Astrocyte of the hippocampus (primary cell): ENCODE measurements around the gene CEP131.

ENCODE experiments used
- DNase-seq: peaks from one replicate; pipeline ENCODE4 v3.0.0; 2011; ENCODE audit warnings: low read depth, low spot score

CEP131 gene

DNA sequence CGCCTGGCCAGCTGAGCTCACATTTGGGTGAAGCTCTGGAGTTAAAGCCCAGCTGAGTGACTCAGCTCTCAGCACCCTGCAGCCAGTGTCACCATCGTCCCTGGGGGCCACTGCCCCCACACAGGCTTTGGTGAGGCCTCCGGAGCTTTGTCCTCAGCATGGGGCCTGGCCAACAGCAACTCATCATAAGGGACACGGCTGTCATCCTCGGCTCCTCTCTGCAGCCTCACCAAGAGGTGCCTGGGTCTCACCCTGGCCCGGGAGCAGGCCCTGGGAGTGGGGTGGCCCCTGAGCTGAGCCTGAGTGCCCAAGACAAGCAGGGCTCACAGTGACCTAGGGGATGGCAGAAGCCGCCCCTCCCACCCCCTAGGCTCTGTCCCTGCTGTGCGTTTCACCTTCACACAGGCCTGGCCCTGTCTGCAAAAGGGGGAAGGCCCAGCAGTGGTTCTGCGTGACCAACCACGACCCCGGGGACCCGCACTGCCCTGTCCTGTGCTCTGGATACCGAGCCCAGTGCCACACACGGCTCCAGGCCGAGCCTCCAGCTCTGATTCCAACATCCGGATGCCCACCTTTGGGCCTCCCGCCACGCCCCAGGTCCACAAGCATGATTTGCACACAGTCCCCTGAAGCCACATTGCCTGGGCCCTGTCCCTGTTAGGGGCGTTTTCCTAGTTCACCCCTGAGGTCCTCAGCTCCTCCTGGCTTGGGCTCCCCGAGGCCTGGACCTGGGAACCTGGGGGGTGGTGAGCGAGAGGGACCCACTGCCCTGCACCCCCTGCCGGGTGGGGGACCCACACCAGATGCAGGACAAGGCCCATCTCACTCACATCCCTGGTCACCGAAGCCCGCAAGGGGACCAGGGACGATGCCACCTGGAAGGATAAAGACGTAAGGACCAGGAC, 34.9 kb downstream of the CEP131 start:
- DNase-seq: no peak

DNA sequence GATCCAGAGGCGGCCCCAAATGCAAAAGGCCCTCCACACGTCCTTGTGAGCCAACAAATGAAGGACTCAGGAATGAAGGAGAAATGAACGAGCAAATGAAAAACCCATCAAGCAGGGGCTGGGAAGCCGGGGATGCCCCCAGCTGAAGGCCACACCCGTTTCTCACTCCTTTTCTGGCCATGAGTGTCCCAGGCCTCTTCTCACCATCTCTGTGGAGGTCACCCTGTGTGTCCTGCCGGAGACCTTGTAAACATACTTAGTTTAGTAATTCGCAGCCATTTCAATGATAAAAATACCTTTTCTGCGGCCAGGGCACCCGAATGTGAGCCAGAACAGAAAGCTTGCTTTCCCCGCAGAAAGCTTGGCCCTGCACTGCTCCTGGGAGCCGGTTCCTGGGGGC, 35.6 kb downstream of the CEP131 start:
- no peak for DNase-seq

DNA sequence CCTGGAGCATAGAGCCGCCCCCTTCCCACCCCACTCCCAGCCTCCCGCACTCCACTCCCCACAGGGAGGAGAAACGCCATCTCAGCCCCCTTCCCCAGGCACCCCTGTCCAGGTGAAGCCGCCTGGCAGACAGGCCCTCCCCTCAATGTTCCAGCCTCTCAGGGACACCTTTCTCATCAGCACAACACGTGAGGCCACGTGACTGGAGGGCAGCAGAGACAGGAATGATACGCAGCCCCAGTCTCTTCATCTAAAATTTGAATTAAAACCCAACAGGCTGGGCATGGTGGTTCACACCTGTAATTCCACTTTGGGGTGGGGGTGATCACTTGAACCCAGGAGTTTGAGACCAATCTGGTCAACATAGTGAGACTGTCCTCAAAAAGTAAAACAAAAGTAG, 36.6 kb downstream of the CEP131 start:
- no peak for DNase-seq

DNA sequence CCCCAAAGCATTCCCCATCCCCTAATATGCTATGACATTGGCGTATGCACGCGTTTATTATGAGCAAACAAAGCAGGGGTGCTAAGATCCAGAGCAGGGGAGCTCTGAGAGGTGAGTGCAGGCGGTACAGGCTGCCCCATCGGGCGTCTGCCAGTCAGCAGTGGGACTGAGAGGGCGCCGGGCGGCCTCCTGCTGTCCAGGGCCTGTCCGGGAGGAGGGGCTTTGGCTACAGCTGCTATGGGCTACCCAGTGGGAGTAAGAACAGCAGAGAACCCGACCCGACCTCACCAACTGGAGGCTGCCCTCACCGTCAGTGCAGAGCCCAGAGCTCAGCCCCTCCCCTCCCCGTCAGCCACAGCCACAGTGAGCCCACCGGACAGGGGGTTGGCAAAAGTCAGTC, 38.2 kb downstream of the CEP131 start:
- DNase-seq: peak; percentile 16

DNA sequence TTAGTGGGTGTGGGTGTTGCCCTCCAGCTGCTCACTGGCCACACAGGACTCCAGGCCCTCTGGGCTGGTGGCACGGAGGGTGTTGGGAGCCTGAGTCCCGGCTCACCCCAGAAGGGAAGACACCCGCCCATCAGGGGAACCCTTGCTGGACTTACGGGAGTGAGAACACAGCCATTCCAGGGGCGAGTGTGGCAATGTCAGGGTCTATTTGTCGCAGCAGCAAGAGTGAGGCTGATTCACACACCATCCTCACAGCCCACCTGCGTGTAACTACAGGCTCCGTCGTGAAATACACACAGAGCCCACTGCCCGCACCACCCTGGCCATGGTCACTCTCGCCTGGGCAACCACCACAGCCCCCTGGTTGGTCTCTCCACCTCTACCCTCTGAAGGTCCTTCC, 39.0 kb downstream of the CEP131 start:
- DNase-seq: no peak

DNA sequence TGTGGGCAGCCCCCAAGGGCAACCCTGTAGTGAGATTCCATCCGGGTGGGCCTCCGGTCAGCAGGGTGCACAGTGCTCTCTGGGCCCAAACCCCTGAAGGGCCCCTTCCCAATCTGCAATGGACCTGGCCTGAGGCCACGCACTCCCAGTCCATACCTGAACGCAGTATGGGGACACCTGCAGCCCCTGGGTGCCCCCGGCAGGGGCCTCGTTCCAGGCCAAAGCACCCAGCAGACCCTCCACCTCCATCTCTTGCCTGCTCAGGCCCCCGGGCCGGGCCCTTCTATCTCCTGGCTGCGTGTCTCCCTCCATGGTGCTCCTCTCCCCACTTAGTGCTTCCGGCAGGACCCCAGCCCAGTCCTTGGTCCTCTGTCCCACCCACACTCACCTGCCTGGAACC, 39.4 kb downstream of the CEP131 start:
- no peak for DNase-seq

DNA sequence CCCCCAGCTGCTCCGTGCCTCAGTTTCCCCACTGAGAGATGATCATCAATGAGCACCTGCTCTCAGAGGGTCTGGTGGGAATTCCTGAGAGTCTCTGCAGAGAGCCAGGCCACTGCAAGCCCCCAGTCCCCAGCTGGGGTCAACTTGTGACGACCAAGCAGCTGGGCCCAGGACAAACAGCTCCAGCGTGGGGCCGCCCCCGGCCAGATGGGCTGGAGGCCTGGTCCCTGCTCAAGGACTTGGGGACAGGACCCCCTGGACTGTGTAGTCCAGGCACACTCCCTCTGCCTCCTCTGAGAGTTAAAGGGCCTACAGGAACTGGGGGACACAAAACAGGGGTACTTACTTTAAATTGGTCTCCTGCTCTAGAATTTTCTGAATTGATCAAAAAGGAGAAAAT, 40.2 kb downstream of the CEP131 start:
- no peak for DNase-seq

DNA sequence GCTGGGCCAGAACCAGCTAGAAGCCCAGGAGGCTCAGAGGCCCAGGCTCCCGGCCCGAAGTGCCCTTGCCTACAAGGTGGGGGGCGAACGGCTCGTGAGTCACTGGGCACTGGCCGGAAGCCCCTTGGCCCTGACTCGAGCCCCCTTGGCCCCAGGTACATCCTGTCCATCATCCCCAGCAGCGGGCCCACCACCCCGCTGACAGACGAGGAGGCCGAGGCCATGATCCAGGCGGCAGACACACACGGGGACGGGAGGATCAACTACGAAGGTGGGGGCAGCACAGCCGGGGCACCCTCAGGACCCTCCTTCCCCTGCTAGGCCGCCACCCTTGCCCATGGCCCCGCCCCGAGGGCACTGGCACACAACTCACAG, 41.0 kb downstream of the CEP131 start:
- DNase-seq: no peak

DNA sequence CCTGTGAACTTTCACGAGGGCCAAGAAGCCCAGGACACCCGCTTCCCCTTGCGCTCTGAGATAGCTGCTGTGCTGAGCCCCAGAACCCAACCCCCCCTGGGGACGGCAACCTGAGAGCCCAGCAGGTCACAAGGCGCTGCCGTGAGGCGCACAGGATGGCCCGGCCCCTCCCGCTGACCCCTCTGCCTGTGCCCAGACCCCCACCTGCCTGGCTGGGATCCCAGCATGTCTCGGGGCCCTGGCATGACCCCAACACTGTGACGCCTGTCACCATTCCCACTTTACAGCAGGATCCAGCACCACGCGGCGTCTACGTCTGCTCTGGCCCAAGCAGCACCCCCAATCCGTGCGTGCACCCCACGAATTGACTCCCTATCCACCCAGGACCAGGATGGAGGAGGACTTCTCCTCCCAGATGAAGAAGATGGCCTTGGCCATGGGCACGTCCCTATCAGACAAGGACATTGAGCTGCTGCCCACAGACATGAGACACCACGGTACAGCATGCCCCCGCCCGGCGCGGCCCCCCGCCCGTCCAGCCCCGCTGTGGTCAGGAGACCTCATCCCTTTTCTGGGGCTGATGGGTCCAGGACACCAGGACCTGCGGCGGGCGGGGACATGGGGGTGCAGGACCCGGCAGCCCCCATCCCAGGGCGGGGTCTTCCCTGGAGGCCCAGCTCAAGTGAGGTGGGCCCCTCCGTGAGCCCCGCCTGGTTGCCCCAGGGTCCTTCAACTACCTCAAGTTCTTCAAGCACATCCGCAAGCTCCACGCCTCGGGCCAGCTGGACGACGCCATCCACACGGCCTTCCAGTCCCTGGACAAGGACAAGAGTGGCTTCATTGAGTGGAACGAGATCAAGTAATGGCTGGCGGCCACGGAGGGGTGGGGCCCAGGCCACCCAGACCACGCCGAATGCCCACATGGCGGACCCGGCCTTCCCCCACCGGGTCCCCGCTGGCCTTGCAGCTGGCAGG, 41.6 kb downstream of the CEP131 start:
- no peak for DNase-seq

DNA sequence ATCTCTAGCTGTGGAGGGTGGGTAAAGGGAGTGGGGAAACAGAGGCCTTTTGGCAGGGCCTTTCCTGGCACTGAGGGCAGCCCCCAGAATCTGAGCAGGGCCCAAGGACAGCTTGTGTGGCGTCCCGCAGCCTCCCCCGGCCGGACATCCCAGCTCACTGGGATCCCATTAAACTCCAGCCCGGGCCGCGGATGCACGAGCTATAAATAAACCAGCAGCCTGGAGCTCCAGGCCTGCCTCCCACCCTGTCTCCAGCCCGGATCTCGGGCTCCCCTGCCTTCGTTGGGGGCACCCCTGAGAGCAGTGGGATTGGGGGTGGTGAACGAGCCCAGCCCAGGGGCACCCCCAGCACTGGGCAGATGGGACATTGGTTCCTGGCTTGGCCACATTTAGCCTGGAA, 42.9 kb downstream of the CEP131 start:
- DNase-seq: no peak

DNA sequence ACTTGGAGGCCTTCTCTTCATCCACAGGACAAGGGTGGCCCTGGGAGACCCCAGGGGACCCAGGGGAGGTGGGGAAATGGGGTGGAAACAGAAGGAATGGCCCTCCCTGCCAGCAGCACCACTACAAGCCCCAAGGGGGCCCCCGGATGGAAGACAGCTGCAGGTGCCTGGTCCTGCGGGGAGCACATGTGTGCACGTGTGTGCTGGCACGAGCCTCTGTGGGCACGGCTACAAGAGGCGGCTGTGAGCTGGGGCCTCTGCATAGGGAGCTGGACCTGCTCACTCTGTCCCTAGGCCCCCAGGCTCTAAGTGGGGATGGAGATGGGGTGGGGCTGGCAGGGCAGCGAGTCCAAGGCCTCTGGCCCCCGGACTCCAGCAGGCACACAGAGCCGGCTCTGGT, 43.5 kb downstream of the CEP131 start:
- DNase-seq: no peak

DNA sequence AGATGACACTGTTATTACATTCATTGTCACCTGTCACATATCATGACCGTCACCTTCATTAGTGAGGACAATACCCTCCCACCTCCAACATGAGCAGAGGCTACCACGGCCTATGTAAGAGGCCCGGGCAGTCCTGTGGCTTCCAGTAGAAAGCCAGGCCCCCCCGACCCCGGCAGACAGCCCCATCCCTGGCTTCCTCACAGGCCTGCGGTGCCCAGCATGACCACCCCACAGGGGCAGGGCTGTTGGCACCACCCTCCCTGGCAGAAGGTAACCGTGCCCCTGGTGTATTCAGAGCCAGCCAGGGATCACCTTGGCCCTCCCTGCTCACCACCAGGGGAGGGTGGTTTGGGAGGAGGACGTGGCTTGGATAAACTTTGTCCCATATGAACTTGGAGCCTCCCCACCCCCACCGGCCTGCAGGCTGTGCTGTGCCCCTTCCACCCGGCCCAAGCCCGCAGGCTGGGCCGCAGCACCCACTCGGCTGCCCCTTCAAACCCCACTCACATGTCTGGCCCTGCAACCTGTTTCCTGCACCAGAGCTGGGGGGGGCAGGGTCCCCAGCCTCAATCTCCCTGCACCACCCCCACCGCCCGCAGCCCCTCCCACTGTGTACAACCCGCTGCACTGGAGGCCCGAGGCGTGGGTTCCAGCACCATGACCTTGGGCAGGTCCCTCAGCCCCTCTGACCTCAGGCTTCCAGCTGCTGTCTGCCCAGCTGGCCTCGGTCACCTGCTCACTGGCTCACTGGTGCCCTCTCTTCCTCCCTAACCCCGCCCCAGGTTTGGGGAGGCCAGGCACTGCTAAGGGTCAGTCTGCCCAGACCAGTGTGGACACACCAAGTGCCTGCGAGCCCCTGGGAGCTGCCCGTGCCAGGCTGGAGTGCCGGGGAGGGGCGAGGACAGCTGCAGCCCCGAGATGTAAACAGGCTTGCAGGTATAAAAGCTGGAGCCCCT, 44.4 kb downstream of the CEP131 start:
- DNase-seq: no peak

DNA sequence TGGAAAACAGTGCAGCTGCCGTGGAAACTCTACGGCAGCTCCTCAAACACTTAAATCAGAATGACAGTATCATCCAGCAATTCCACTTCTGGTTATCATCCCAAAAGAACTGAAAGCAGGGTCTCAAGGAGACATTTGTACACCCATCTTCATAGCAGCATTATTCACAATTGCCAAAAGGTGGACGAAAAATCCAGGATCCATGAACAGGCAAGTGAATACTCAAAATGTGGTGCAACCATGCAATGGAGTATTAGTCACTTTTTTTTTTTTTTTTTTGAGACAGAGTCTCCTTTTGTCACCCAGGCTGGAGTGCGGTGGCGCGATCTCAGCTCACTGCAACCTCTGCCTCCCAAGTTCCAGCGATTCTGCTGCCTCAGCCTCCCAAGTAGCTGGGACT, 46.1 kb downstream of the CEP131 start:
- DNase-seq: no peak

DNA sequence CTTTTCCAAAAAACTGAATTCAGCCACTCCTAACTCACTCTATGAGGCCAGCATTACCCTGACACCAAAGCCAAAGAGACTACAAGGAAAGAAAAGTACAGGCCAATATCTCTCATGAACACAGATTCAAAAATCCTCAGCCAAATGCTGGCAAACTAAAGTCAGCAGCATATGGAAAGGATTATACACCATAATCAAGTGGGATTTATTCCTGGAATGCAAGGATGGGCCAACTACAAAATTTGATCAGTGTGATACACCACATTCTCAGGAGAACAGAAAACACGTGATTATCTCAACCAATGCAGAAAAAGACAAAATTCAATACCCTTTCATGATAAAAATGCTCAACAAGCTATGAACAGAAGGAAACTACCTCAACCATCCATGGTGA, 49.0 kb downstream of the CEP131 start:
- no peak for DNase-seq

DNA sequence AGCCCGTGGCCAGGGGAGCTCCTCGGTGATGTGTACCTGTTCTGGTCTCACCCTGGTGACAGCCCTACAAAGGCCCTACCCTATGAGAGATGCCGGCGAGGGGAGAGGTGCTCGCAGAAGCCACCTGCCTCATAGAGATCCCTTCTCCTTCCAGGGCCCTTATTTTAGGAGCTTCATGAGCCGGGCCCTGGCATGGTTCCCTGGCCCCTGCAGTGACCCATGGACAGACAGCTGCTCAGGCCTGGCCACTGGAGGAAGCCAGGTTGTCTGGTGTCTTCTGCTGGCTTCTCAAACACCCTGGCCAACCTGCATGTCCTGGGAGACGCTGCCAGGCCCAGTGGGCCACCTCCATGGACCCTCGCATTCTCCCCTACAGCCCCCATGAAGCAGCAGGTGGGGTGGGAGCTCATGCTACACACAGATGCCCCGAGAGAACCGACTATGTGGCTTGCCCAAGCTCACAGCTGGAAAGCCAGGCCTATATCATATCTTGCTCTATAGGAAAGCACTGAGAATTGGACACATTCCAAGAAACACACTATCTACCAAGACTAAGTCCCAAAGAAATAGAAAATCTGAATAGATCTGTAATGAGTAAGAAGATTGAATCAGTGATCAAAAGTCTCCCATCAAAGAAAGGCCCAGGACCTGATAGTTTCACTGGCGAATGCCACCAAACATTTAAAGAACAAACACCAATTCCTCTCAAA, 49.6 kb downstream of the CEP131 start:
- DNase-seq: no peak

DNA sequence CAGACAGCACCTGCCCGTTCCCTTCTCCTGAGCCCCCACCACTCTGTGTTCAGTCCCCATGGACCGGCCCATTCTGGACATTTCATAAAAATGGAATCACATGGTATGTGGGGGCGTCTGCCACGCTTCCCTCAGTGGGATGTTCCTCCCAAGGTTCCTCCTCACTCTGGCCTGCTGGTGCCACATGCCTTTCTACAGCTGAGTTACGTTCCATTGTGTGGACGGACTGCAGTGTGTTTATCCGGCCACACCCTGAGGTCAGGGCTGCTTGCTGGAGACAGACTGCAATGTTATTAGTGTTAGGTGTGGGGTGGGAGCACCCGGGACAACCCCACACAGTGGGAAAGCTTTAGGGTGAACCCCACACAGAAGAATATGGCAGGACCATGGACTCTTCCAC, 50.8 kb downstream of the CEP131 start:
- no peak for DNase-seq

DNA sequence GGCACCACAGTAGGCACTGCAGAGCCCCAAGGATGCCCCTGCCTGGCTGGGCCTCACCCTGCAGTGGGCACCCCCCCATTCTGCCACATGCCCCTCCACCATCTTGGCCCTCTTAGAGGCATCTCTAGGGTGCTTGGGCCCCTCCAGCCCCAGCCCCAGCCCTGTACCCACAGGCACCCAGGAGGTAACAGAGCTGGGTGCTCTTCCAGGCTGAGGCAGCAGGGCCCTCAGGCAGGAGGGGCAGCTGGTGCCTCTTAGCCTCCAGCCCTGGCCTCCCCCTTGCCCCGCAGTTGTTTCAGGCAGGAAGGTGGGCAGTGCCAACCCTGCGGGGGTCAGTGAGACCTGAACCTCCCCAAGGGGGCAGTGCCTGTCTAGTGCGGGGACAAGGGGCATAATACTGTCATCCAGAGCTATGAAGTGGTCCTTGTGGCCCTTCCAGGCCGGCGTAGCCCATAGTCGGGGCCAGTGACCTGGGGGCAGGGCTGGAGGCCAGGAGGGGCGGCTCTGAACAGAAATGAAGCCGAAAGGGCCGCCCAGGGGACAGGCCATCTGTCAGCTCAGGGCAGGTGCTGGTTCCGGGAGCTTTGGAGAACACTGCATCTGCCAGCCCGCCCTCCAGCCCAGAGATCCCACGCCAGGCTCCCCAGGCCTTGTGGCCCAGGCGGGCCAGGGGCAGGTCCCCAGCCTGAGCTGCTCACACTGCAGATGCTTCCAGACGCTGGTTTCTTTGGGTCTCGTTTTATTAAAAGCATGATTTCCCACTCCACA, 51.9 kb downstream of the CEP131 start:
- no peak for DNase-seq

DNA sequence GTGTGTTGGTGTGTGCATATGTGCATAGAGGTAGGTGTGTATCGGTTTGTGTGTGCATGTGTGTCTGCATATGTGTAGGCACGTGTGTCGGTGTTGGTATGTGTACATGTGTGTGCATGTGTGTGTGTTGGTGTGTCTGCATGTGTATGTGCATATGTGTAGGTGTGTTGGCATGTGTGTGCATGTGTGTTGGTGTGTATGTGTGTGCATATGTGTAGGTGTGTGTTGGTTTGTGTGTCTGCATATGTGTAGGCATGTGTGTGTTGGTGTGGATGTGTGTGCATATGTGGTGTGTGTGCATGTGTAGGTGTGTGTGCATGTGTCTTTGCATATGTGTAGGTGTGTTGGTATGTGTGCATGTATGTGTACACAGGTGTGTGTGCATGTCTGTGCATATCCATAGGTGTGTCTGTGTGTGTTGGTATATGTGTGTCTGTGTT, 52.9 kb downstream of the CEP131 start:
- no peak for DNase-seq

DNA sequence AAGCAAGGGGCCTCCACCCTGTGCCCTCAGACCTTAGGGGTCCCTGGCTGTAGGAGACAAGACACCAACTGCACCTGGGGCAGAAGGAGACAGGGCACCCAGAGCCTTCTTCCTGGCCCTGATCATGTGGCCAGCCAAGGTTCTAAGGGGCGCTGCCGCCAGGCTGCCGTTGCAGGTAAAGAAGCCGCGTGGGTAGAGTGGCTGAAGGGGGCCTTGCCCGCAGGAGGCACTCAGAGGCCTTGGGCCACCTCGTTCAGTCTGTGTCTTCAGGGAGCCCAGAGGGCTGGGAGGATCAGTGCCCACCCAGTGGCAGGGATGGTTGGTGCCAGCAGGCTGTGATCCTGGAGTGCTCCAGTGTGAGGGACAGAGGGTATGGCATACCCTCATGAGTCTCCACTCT, 55.1 kb downstream of the CEP131 start:
- no peak for DNase-seq

DNA sequence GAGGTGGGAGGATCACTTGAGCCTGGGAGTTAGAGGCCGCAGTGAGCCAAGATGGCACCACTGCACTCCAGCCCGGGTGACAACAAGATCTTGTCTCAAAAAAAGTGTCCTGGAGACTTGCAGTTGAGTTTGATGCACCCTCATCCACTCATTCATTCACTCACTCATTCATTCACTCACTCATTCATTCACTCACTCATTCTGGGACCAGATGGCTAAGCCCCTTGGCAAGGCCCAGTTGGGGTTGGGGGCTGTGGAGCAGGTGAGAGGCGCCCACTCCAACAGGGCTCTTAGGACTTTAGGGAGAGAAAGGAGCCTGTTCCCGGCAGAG, 55.6 kb downstream of the CEP131 start:
- DNase-seq: no peak
